Lower lobe of right lung (tissue), 2 donors: Measurements from ENCODE around the gene IL17RC. TPM values are rescaled to one million over a fixed set of nuclear protein-coding genes. Genes with fewer than 3 reads are reported as not detected.

ENCODE experiments used
- ATAC-seq, 2 donors: fragments of 200-7000 bp; cut with Tn5 transposase; one replicate each; pipeline ENCODE4 v1.9.1; 2020 to 2022; ENCODE audit warnings: mild to moderate bottlenecking in 2 of 2, moderate library complexity in 2 of 2
- DNase-seq: peaks from one replicate; pipeline ENCODE4 v3.0.0-alpha.2; 2020
- H3K27ac ChIP-seq: fragments of 200-600 bp; one replicate; pipeline ENCODE4 v1.8.0; 2022
- H3K27me3 ChIP-seq: fragments of 200-600 bp; one replicate; pipeline ENCODE4 v1.8.0; 2022; ENCODE audit warnings: low read depth
- H3K36me3 ChIP-seq: fragments of 200-600 bp; one replicate; pipeline ENCODE4 v1.8.0; 2022; ENCODE audit warnings: mild to moderate bottlenecking
- H3K4me1 ChIP-seq: fragments of 200-600 bp; one replicate; pipeline ENCODE4 v1.8.0; 2022
- H3K4me3 ChIP-seq: fragments of 200-600 bp; one replicate; pipeline ENCODE4 v1.8.0; 2022; ENCODE audit warnings: mild to moderate bottlenecking
- H3K9me3 ChIP-seq: fragments of 200-600 bp; one replicate; pipeline ENCODE4 v1.8.0; 2022
- intact Hi-C: fragments of 100-400 bp; cut with DNase I; formaldehyde crosslinking; loops from one replicate; pipeline ENCODE4 v1.11.0; 2022
- total RNA-seq: library from RNA; stranded (reverse); fragmentation: NEBNext Ultra II Directional; extraction: Animal tissue kit (Norgen Biotek cat#: 25700); gene quantifications from one replicate; pipeline ENCODE4 v1.2.1, GENCODE V29; 2021
- TF ChIP-seq, protein P1 (sequence below): fragments of 200-600 bp; IDR thresholded peaks from one replicate; pipeline ENCODE4 v1.8.0; 2022; ENCODE audit warnings: antibody characterized with exemption, mild to moderate bottlenecking
- donor health status: DM: no; HTN: yes; CAD: no; lungs with severe emphysema.

Gene IL17RC
- total RNA-seq, 1 donor from 2014 or later: 27.2 TPM

DNA sequence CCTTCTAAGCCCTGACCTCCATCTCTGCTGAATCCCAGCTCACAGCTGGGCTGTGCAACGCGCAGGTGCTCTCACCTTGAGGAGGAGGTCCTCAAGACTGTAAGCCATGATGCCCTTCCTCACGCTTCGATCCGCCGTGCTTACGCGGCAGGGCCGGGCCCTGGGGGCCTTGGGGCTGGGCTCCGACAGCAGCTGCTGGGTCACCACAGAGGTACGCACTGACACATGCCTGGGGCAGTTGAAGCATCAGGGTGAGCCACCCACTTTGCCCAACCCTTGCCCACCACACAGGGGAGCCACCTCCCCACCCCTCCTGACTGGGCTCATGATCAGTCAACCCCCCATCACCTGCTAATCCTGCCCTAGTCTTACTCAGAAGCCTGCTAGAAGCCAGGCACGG is 39.9 kb upstream of the IL17RC start:
- Histone ChIP-seq H3K27me3 (no peaks in the 10 kb centered on the region), H3K4me1 (no peaks in the 10 kb centered on the region), H3K9me3 (no peaks in the 10 kb centered on the region), H3K27ac (no peak overlapping the region), H3K36me3 (no peaks in the 10 kb centered on the region), H3K4me3 (no peak overlapping the region)
- no peak for DNase-seq
- intact Hi-C loops: no loop called here
- TF ChIP-seq, protein P1, sequence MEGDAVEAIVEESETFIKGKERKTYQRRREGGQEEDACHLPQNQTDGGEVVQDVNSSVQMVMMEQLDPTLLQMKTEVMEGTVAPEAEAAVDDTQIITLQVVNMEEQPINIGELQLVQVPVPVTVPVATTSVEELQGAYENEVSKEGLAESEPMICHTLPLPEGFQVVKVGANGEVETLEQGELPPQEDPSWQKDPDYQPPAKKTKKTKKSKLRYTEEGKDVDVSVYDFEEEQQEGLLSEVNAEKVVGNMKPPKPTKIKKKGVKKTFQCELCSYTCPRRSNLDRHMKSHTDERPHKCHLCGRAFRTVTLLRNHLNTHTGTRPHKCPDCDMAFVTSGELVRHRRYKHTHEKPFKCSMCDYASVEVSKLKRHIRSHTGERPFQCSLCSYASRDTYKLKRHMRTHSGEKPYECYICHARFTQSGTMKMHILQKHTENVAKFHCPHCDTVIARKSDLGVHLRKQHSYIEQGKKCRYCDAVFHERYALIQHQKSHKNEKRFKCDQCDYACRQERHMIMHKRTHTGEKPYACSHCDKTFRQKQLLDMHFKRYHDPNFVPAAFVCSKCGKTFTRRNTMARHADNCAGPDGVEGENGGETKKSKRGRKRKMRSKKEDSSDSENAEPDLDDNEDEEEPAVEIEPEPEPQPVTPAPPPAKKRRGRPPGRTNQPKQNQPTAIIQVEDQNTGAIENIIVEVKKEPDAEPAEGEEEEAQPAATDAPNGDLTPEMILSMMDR: no peak
- no peak for ATAC-seq

DNA sequence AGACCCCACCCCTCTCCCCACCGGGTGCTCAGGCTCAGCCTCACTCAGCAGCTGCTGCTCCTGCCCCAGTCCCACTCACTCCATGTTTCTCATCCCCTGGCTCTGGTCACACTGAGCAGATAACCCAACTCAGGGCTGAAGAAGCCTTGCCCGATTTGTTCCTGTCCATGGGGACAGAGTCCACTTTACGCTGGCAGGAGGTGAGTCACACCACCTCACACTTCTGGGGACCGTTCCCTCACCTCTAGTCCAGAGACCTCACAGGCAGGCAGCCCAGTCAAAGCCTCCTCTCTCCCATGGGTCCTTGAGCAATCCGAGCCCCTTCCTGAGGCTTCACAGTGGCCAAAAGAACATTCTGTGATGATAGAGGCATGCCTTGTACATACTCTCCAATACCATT is 38.2 kb upstream of the IL17RC start:
- no peaks in the 10 kb centered on the region for H3K36me3 ChIP-seq
- ATAC-seq (no peak), DNase-seq (no peak)
- TF ChIP-seq, protein P1: no peak
- no peak overlapping the region for H3K27ac ChIP-seq
- no peak overlapping the region for H3K4me3 ChIP-seq
- intact Hi-C loops: no loop called here
- no peaks in the 10 kb centered on the region for H3K4me1 ChIP-seq
- no peaks in the 10 kb centered on the region for H3K9me3 ChIP-seq
- H3K27me3 ChIP-seq: no peaks in the 10 kb centered on the region

DNA sequence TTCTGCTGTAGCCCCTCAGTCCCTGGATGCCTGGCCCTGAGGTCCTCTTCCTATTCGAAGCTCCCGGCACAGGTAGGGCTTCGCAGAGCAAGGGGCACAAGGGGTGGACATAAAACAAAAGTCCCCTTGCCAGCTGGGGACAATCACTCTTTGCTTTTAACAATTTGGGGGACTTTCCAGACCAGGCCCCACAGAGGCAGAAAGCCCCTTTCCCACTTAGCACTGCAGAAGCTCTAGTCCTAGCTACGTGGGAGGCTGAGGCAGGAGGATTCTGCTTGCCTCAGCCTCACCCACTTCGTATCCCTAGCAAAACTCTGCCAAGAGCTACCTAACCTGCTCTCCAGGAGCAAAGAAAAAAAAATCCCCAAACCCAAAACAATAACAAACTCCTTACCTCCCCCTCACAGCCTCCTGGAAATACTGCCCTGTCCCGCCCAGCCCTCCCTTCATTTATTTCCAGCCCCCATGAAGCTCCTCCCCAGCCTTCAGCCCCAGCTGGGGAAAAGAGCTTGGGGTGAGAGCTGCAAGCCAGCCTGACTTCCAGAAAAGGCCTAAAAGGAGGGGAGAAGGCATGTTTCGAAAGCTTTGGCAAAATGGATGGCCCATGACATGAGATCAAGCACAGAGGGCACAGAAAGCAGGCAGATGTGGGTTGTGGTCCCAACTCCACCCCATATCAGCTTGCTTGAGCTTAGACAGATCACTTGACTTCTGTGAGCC is 36.9 kb upstream of the IL17RC start, which contains the start of gene CIDEC:
Gene CIDEC, minus strand, starts transcription at position 424 of the 720 bp plus-strand sequence. CDS start 1,767 bp downstream, outside the sequence.
- no peak for ATAC-seq

DNA sequence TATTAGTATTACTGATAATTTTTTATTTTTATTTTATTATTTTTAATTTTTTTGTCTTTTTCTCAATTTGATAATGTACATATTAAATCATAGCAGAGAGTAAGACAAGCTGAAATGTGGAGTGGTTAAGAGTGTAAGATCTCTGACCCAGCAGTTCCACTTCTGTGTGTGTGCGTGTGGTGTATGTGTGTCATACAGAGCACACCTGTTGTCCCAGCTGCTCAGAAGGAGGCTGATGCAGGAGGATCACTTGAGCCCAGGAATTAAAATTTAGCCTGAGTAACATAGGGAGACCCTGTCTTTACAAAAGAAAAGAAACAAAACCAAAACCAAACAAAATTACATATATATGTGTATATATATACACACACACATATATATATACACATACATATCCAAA is 35.5 kb upstream of the IL17RC start:
- Histone ChIP-seq H3K4me3 (no peak overlapping the region), H3K36me3 (no peaks in the 10 kb centered on the region), H3K27me3 (no peaks in the 10 kb centered on the region), H3K4me1 (no peaks in the 10 kb centered on the region), H3K27ac (no peak overlapping the region), H3K9me3 (no peaks in the 10 kb centered on the region)
- intact Hi-C loops: no loop called here
- no peak for DNase-seq
- TF ChIP-seq, protein P1: no peak
- no peak for ATAC-seq

More for the DNA sequence above, 36.9 kb upstream of the IL17RC start, which contains the start of gene CIDEC:
- Histone ChIP-seq H3K4me1 (no peaks in the 10 kb centered on the region), H3K4me3 (no peak within 1 kb of the TSS), H3K9me3 (no peaks in the 10 kb centered on the region), H3K27me3 (no peaks in the 10 kb centered on the region), H3K27ac (no peak within 1 kb of the TSS), H3K36me3 (no peaks in the 10 kb centered on the region)
- DNase-seq: no peak
- TF ChIP-seq, protein P1: no peak
- intact Hi-C loops: no loop called here

DNA sequence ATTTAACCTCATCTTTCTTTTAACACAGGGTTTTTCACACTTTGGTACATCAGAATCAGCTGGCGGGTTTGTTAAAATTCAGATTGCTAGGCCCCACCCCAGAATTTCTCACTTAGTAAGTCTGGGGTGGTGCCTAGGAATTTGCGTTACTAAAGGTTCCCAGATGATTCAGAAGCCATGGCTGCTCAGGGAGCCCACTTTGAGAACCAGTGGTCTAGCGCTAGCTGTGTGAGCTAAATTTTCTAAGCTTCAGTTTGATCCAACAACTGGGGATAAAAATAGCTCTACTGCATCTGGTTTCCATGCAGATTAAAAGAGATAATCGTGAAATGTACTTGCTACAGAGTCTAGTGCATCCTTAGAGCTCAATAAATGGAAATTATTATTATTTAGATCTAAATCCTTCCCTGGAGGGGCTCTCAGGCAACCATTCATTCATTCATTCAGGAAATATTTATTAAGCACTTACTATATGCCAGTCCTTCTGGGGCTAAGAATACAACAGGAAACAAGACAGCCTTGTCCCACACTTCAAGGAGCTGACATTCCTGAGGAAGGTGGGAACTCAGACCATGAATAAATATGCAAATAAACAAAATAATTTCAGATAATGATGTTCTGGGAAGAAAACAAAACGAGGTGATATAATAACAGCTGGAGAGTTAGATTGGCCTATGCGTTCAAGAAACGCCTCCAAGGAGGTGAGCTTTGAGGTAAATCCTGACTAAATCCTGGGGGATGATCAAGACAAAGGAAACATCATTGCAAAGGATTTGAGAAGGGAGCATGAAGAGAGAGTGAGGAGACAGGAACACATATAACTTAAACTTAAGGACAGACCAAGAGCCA is 33.0 kb upstream of the IL17RC start:
- Histone ChIP-seq H3K4me1 (no peaks in the 10 kb centered on the region), H3K27ac (no peak overlapping the region), H3K36me3 (no peaks in the 10 kb centered on the region), H3K27me3 (no peaks in the 10 kb centered on the region), H3K4me3 (no peak overlapping the region), H3K9me3 (no peaks in the 10 kb centered on the region)
- ATAC-seq (no peak), DNase-seq (no peak)
- intact Hi-C loops: no loop called here
- TF ChIP-seq, protein P1: no peak
